GM19452 (cell line): ENCODE measurements around the gene NUP214.
A peak's percentile ranks its signal among the peaks of the same experiment; 100 is the strongest.
"Not testable (repeated sequence)": the region's sequence is repeated elsewhere in the genome, so short reads cannot be mapped to it uniquely, and the experiment has no call there.

Experiments
- ATAC-seq: cut with Tn5 transposase; IDR thresholded peaks from one replicate; pipeline ENCODE4 v1.9.1; 2021; ENCODE audit not compliant: unreplicated experiment

NUP214 gene

DNA sequence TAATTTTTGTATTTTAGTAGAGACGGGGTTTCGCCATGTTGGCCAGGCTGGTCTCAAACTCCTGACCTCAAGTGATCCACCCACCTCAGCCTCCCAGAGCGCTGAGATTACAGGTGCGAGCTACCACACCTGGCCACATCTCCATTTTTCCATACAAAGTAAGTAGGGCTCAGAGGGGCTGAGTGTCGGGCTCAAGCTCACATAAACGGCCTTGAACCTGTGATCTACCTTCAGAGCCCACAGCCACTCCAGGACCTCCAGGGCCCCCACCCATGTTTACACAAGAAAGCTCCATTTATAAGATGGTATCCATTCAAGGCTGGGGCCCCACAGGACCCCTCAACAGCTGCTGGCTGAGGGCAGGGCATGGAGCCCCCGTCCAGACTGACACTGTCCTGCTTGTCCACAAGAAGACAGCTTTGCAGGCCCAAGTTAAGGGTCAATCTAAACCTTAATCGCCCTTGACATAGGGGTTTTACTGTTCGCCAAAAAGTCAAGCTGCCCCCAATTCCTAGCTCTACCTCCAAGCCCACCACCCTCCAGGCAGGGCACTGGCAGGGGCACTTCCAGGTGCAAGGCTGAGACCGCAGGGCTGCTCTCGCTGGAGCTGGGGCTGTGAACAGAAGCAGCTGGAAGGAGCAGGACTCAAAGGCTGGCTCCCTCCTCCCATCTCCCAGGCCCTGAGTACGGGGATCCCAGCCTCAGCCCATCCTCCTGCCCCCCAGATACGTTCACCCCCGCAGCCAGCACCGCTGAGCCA, 132.1 kb downstream of the NUP214 start:
- ATAC-seq = no peak

GRCh38 chr9:131258186-131258585, 132.8 kb downstream of the NUP214 start:
- ATAC-seq = no peak

DNA sequence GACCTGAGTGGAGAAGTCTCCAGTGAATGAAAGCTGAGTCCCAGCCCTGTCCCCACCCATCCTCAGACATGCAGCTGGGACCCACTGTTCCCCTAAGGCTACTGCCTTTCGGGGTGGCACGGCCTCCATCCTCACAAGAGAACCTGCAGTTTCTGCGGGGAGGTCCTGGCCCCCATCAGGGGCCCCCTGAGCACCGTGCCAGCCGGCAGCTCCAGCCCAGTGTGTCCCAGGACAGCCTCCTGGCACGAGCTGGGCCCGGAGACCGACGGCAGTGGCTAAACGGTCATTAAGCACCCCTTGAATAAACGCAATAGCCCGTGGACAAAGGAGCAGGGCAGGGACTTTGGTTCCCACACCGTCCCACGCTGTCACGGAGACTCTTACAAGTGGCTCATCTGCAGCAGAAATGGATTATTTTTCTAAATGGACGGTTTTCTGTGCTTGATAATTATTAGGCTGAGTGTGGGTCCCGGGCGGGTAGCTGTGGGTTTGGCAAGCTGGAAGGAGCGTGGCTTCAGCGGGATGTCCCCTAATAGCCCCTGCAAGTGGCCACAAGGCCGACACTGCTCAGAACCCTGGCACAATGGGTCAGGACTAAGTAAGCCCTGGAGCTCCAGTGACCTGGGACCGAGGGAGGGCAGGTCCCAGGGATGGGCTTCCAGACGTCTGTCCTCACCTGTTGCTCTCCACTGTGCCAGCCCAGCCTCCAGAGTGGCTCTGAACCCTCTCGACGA, 133.5 kb downstream of the NUP214 start:
- ATAC-seq = no peak

GRCh38 chr9:131259432-131259898, 134.1 kb downstream of the NUP214 start:
- ATAC-seq = no peak

DNA sequence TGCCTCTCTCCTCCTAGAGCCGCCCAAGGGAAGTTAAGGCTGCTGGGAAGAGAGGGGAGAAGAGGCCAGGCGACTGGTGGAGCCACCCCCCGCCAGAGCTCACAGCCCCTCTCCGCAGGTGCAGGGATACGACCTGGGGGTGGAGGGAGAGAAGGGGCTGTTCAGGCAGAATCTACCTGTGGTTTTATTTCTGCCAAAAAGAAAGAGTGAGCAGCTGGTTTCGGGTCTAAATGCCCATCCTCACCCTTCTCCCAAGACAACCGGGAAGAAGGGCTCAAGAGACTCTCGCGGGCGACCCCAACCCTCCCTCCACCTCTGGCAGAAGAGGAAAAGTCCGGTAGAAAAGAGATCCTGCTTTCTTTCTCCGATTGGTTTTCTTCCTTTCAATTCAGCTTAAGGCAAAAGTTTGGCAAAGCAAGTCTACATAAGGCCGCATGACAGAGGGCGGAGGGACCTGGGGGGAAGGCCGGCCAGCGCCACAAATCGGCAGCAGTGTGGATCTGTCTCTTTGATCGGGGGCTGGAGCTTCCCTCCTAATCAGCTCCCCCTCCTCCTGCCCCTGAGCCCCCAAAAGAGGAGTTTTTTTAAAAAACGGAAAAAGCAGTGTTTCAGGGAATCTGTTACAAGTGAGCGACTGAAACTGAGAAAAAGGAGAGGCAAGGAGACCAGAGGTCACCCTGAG, 134.7 kb downstream of the NUP214 start:
- no peak for ATAC-seq

- ATAC-seq = no peak
Observed at GRCh38 chr9:131260751-131261452, 135.5 kb downstream of the NUP214 start.

DNA sequence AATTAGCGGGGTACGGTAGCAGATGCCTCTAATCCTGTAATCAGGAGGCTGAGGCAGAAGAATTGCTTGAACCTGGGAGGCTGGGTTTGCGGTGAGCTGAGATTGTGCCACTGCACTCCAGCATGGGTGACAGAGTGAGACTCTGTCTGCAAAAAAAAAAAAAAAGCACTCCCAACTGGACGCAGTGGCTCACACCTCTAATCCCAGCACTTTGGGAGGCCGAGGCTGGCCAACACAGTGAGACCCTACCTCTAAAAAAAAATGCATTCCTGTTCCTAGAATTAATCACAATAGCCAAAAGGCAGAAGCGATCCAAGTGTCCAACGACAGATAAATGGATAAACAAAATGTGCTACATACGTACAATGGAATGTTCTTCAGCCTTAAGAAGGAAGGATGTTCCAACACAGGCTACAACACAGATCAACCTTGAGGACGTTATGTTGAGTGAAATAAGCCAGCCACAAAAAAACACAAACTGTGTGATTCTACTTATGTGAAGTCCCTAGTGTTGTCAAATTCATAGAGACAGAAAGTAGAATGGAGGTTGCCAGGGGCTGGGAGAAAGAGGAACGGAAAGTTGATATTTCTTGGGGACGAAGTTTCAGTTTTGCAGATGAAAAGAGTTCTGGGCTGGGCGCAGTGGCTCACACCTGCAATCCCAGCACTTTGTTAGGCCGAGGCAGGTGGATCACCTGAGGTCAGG, 137.1 kb downstream of the NUP214 start:
- peak; percentile 55 for ATAC-seq

GRCh38 chr9:131263033-131263343, 137.6 kb downstream of the NUP214 start:
- not testable (repeated sequence) for ATAC-seq

GRCh38 chr9:131263701-131264100, 138.3 kb downstream of the NUP214 start:
- no peak for ATAC-seq

- no peak for ATAC-seq
Observed at GRCh38 chr9:131264231-131264630, 138.8 kb downstream of the NUP214 start.

DNA sequence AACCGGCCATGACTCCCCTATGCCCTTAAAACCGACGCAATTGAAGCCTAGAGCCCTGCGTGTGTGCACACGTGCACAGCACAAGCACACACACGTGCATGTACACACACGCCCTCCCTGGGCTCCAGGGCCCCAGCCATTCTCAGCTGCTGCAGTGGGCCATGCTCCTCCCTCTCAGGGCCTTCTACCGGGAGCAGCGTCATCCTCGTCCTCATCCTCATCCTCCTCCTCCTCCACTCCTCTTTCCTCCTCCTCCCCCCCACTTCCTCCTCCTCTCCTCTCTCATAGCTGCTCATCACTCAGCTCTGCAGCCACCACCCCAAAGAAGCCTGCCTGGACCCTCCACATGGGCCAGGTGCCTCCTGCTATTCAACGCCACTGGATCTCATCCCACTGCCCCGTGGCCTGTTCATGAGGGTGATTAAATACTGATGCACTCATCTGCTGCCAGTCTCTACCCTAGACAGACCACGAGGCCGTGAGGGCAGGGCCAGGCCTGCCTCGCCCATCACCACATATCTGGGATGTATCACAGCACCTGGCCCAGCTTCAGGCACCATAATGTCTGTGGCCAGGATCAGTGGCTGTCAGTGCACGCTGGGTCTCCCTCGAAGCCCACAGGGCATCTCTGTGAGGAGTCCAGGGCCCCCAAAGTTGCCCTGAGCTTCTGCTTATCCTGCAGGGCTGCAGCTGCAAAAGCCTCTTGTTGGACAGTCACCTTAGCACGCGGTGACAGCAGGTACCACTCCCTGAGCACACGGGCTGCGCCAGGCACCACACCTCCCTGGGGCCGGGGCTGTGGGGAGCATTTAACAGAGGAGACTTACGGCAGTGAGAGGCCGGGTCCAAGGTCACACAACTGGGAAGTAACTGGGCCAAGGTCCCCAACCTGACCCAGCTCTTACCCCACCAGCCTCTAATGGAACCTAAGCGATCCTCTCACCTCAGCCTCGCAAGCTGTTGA, 141.2 kb downstream of the NUP214 start:
- ATAC-seq = no peak

DNA sequence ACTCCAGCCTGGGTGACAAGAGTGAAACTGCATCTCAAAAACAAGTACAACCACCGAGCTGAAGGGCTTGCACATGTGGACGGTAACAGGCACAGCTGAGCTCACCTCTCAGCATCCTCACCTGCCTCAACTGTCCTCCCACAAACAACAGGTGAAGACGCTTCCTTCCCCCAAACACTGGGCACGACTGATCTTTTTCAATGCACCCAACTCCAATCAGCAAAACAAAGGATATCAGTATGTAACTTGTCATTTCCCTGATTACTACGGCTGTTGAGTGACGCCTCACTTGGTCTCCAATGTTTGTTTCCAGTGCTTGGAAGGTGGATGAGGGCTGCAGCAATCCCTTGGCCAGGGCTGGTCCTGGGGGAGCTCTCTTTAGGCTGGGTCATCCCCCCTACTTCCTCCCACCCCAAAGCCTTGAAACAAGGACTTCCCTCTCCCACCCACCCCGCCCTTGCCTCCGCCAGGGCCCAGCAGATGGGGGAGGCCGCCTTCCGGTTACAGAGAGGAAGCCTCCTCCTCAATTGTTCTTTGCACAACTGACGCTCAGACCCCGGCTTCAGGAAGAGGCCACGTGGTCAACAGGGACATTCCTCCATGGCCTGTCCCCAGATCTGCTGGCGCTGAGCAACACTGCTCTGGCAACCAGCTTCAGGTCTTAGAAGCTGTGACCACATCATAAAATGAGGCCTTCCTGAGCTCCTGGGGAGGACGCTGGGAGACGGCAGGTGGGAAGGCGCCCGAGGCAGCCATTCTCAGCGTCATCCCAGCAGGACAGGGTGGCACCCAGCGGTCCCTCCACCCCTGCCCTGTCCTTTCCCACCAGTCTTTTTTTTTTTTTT, 145.0 kb downstream of the NUP214 start:
- ATAC-seq = no peak

DNA sequence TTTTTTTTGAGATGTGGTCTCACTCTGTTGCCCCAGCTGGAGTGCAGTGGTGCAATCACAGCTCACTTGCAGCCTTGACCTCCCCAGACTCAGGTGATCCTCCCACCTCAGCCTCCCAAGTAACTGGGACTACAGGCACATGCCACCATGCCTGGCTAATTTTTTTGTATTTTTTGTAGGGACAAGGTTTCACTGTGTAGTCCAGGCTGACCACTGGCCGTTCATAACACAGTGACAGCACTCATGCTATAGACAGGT, 145.6 kb downstream of the NUP214 start:
- not testable (repeated sequence) for ATAC-seq

DNA sequence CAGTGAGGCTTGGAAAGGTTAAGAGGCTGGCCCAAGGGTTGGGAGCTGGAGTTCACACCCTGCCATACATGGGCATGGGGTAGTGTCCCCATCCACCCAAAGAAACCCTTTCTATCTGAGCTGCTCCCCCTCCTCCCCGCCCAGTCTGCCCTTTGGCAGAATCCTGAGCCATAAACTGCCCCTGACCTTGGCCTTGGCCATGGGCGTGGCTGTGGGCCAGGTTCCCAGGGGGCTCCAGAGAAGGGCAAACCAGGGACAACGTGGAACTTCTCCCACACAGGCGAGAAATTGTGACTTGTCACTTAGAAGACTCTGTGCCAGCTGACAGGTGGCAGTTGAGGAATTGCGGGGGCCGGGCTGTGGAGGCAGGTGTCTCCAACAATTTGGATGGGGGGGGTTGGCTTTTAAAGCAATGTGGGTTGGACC, 146.1 kb downstream of the NUP214 start:
- no peak for ATAC-seq

- ATAC-seq = no peak
Observed at GRCh38 chr9:131272212-131272611, 146.8 kb downstream of the NUP214 start.

DNA sequence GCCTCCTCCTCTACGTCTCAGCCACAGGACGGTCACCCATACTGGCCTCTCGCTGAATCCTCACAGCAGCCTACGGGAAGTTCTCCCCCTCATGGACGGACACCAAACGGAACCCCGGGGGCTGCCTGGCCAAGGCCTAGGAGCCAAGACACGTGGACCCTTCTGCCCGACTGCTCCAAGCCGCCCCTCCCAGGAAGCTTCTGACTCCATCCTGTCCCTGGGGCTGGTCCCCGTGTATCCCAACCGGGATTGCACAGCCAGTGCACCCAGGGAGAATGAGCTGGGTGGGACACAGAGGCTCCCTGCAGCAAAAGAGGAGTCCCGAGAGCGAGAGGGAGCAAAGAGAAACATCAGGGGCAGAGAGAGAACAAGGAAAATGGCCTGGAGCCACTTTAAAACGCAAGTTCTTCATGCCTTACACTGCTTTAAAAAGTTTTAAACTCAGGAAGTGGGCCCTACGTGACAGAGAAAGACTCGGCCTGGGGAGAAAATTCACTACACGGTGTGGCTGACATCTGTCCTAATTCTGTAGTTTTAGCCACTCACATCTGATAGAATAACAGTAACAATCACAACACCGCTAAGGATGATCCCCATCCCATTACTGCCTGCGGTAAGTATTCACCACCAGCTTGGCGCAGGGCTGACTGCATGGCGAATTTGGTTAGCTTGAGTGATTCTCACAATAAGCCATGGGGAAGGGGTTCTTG, 147.9 kb downstream of the NUP214 start:
- ATAC-seq = no peak

GRCh38 chr9:131273856-131274673, 148.7 kb downstream of the NUP214 start:
- ATAC-seq = no peak
